H1 (cell line): ENCODE results near the gene E2F2. TPM values are rescaled to one million over a fixed set of nuclear protein-coding genes. Genes with fewer than 3 reads are reported as not detected.

Experiments
- CTCF ChIA-PET: fragments of 300-600 bp; sonication (Branson Sonifier 250); formaldehyde crosslinking; loops from one replicate; lab custom pipeline; 2021; ENCODE audit not compliant: partially characterized antibody; lab: Charles Lee
- POLR2A ChIA-PET: fragments of 300-600 bp; sonication (Branson Sonifier 250); formaldehyde crosslinking; loops from one replicate; lab custom pipeline; 2021; ENCODE audit warnings: inconsistent platforms; ENCODE audit not compliant: partially characterized antibody; lab: Charles Lee
- DNase-seq, 2 experiments: peaks; one replicate each; pipeline versions ENCODE4 v3.0.0 to v3.0.0-alpha.2; 2010 to 2022; ENCODE audit warnings: low spot score in 2 of 2, low read depth in 1 of 2, mixed read lengths in 1 of 2
- FAIRE-seq: peaks from 2 replicates; lab custom pipeline; 2011; peaks lifted over from hg19 to GRCh38; lab: Jason Lieb, UNC
- H2AFZ ChIP-seq: 2 replicates; pipeline ENCODE4 v1.8.1; 2012; ENCODE audit warnings: low read length, inconsistent platforms
- H2AK5ac ChIP-seq: 2 replicates; pipeline ENCODE4 v1.6.1; 2013; ENCODE audit warnings: low read depth, low read length
- H2BK120ac ChIP-seq: replicated peaks from 2 replicates; pipeline ENCODE3; 2013; ENCODE audit warnings: low read depth, low read length, inconsistent platforms
- H2BK12ac ChIP-seq: 2 replicates; pipeline ENCODE4 v1.6.1; 2013; ENCODE audit warnings: low read depth, low read length
- H2BK15ac ChIP-seq: 2 replicates; pipeline ENCODE4 v1.6.1; 2013; ENCODE audit warnings: low read length
- H2BK20ac ChIP-seq: 2 replicates; pipeline ENCODE4 v1.6.1; 2013; ENCODE audit warnings: low read length
- H2BK5ac ChIP-seq: 2 replicates; pipeline ENCODE4 v1.6.1; 2013; ENCODE audit warnings: low read depth, low read length
- H3K14ac ChIP-seq: 2 replicates; pipeline ENCODE4 v1.6.1; 2013; ENCODE audit warnings: inconsistent platforms; ENCODE audit not compliant: insufficient read length
- H3K18ac ChIP-seq: 2 replicates; pipeline ENCODE4 v1.6.1; 2013; ENCODE audit warnings: low read length; ENCODE audit errors: extremely low read depth
- H3K23ac ChIP-seq: 2 replicates; pipeline ENCODE4 v1.6.1; 2013; ENCODE audit warnings: inconsistent platforms; ENCODE audit not compliant: insufficient read length
- H3K23me2 ChIP-seq: 2 replicates; pipeline ENCODE4 v1.6.1; 2013; ENCODE audit warnings: low read depth, low read length
- H3K27ac ChIP-seq: 2 replicates; pipeline ENCODE4 v1.6.1; 2011; ENCODE audit warnings: low read depth, low read length, inconsistent platforms
- H3K27me3 ChIP-seq, 4 experiments: replicated peaks in 1 of 4; 1 replicate in 1 of 4; 2 replicates in 3 of 4; pipeline versions ENCODE4 v1.6.1 to v1.8.1; 2011 to 2013; ENCODE audit warnings: low read length in 3 of 4, mild to moderate bottlenecking in 3 of 4, inconsistent platforms in 2 of 4, mixed read lengths in 2 of 4, moderate library complexity in 1 of 4; ENCODE audit not compliant: control insufficient read depth in 3 of 4, insufficient read depth in 3 of 4; ENCODE audit errors: extremely low read depth in 1 of 4
- H3K36me3 ChIP-seq, 4 experiments: 2 replicates each; pipeline versions ENCODE4 v1.6.1 to v1.8.1; 2011 to 2013; ENCODE audit warnings: mild to moderate bottlenecking in 4 of 4, low read length in 3 of 4, moderate library complexity in 2 of 4, control low read depth in 1 of 4, inconsistent platforms in 1 of 4; ENCODE audit not compliant: insufficient read depth in 4 of 4, control insufficient read depth in 2 of 4
- H3K4ac ChIP-seq: replicated peaks from 2 replicates; pipeline ENCODE3; 2013; ENCODE audit warnings: low read length, low read depth, mixed read lengths, inconsistent platforms; ENCODE audit not compliant: insufficient read length
- H3K4me1 ChIP-seq, 4 experiments: replicated peaks in 1 of 4; 1 replicate in 1 of 4; 2 replicates in 3 of 4; pipeline versions ENCODE4 v1.6.1 to v1.8.1; 2011 to 2013; ENCODE audit warnings: low read length in 3 of 4, inconsistent platforms in 2 of 4, mixed read lengths in 1 of 4; ENCODE audit not compliant: insufficient read depth in 4 of 4, control insufficient read depth in 3 of 4
- H3K4me2 ChIP-seq, 2 experiments: 2 replicates each; pipeline versions ENCODE4 v1.6.1 to v1.8.1; 2011 to 2013; ENCODE audit warnings: low read depth in 2 of 2, low read length in 2 of 2, control low read depth in 1 of 2, inconsistent platforms in 1 of 2, mild to moderate bottlenecking in 1 of 2; ENCODE audit not compliant: insufficient read depth in 1 of 2
- H3K4me3 ChIP-seq, 4 experiments: fragments of 200-600, 300-600 bp in 1 of 4; sonication (generic), shearing (Covaris generic), sonication (Bioruptor Twin) in 1 of 4; 2 replicates each; pipeline versions ENCODE4 v1.5.1 to v1.8.1; 2011 to 2016; ENCODE audit warnings: low read length in 4 of 4, low read depth in 3 of 4, control low read depth in 2 of 4, inconsistent platforms in 2 of 4, mild to moderate bottlenecking in 2 of 4, mixed read lengths in 1 of 4, moderate library complexity in 1 of 4; ENCODE audit not compliant: insufficient read depth in 2 of 4; ENCODE audit errors: extremely low read depth in 1 of 4
- H3K56ac ChIP-seq: replicated peaks from 2 replicates; pipeline ENCODE3; 2013; ENCODE audit warnings: low read depth, mild to moderate bottlenecking, mixed read lengths, low read length, inconsistent platforms; ENCODE audit not compliant: insufficient read length
- H3K79me1 ChIP-seq: 2 replicates; pipeline ENCODE4 v1.6.1; 2013; ENCODE audit warnings: low read depth, low read length, control low read depth
- H3K79me2 ChIP-seq, 2 experiments: 2 replicates each; pipeline versions ENCODE4 v1.6.1 to v1.8.1; 2012 to 2013; ENCODE audit warnings: low read length in 2 of 2, mild to moderate bottlenecking in 2 of 2, inconsistent platforms in 1 of 2; ENCODE audit not compliant: insufficient read depth in 2 of 2, control insufficient read depth in 1 of 2
- H3K9ac ChIP-seq, 4 experiments: replicated peaks in 1 of 4; 1 replicate in 1 of 4; 2 replicates in 3 of 4; pipeline versions ENCODE4 v1.6.1 to v1.8.1; 2011 to 2013; ENCODE audit warnings: low read depth in 3 of 4, low read length in 3 of 4, control low read depth in 2 of 4, mild to moderate bottlenecking in 2 of 4, moderate library complexity in 2 of 4, inconsistent platforms in 1 of 4; ENCODE audit errors: extremely low read depth in 1 of 4
- H3K9me3 ChIP-seq, 2 experiments: 2 replicates each; pipeline versions ENCODE4 v1.6.1 to v1.8.1; 2012 to 2013; ENCODE audit warnings: mild to moderate bottlenecking in 2 of 2, moderate library complexity in 2 of 2, control low read depth in 1 of 2, inconsistent platforms in 1 of 2, low read depth in 1 of 2, low read length in 1 of 2, mixed read lengths in 1 of 2; ENCODE audit not compliant: insufficient read depth in 2 of 2
- H4K20me1 ChIP-seq, 2 experiments: replicated peaks in 1 of 2; 2 replicates each; pipeline versions ENCODE3 to v1.8.1; 2011 to 2013; ENCODE audit warnings: inconsistent platforms in 2 of 2, low read length in 2 of 2, mild to moderate bottlenecking in 1 of 2; ENCODE audit not compliant: insufficient read depth in 2 of 2, control insufficient read depth in 1 of 2
- H4K5ac ChIP-seq: 2 replicates; pipeline ENCODE4 v1.6.1; 2013; ENCODE audit warnings: low read length, low read depth, mixed read lengths, inconsistent platforms; ENCODE audit not compliant: insufficient read length
- H4K8ac ChIP-seq: 2 replicates; pipeline ENCODE4 v1.8.0; 2013; ENCODE audit warnings: mild to moderate bottlenecking, moderate library complexity, low read length, inconsistent platforms; ENCODE audit not compliant: insufficient read depth; ENCODE audit errors: extremely low read depth
- H4K91ac ChIP-seq: replicated peaks from 2 replicates; pipeline ENCODE3; 2013; ENCODE audit warnings: low read length, mixed read lengths, inconsistent platforms; ENCODE audit not compliant: insufficient read length
- BRCA1 ChIP-seq: IDR thresholded peaks from 2 replicates; pipeline ENCODE4 v1.6.1; 2012; ENCODE audit warnings: low read depth, low read length, improper control_type of control experiment
- CHD1 ChIP-seq: IDR thresholded peaks from 2 replicates; pipeline ENCODE4 v1.6.1; 2012; ENCODE audit warnings: low read depth, low read length, improper control_type of control experiment
- CREB1 ChIP-seq: IDR thresholded peaks from 2 replicates; pipeline ENCODE4 v1.6.1; 2012; ENCODE audit warnings: inconsistent platforms
- EZH2 ChIP-seq: fragments of 200-600 bp; sonication (generic); IDR thresholded peaks from 2 replicates; pipeline ENCODE4 v1.7.1; 2012; ENCODE audit warnings: low read depth, mild to moderate bottlenecking, moderate library complexity, low read length, inconsistent platforms; ENCODE audit not compliant: severe bottlenecking
- FOSL1 ChIP-seq: IDR thresholded peaks from 2 replicates; pipeline ENCODE4 v1.6.1; 2011; ENCODE audit warnings: mild to moderate bottlenecking, low read depth, low read length, moderate library complexity; ENCODE audit not compliant: insufficient read depth
- JUND ChIP-seq: IDR thresholded peaks from 2 replicates; pipeline ENCODE4 v1.6.1; 2011; ENCODE audit warnings: mild to moderate bottlenecking, improper control_type of control experiment, low read length
- KDM4A ChIP-seq: IDR thresholded peaks from one replicate; pipeline ENCODE4 v1.7.1; 2012; ENCODE audit warnings: low read depth, mild to moderate bottlenecking, moderate library complexity, low read length, inconsistent platforms; ENCODE audit not compliant: severe bottlenecking
- SAP30 ChIP-seq: fragments of 300-600 bp; sonication (generic); IDR thresholded peaks from 2 replicates; pipeline ENCODE4 v1.7.1; 2012; ENCODE audit warnings: low read length, moderate library complexity, mild to moderate bottlenecking, inconsistent platforms; ENCODE audit not compliant: insufficient read depth, insufficient replicate concordance
- SIX5 ChIP-seq: IDR thresholded peaks from 2 replicates; pipeline ENCODE4 v1.6.1; 2011; ENCODE audit warnings: mild to moderate bottlenecking, low read depth, low read length
- SP2 ChIP-seq: IDR thresholded peaks from 2 replicates; pipeline ENCODE4 v1.6.1; 2012; ENCODE audit warnings: mild to moderate bottlenecking, low read length, inconsistent platforms
- WGBS, 2 experiments: shearing (Covaris generic) in 1 of 2; methylation state at CpG; one replicate each; pipeline versions ENCODE4 v1.1.6 to v1.1.7; 2013 to 2015; ENCODE audit warnings: low lambda C conversion rate in 2 of 2, mixed read lengths in 2 of 2, inconsistent platforms in 1 of 2, low coverage in 1 of 2, missing lambda C conversion rate in 1 of 2; ENCODE audit not compliant: insufficient replicate concordance in 2 of 2, insufficient coverage in 1 of 2, insufficient read length in 1 of 2; ENCODE audit errors: extremely low coverage in 1 of 2, missing lambda C conversion rate in 1 of 2; 5-methylcytosine and 5-hydroxymethylcytosine counted together
- polyA plus RNA-seq, 7 experiments: library from polyadenylated mRNA; depleted of rRNA in 3 of 7; stranded (reverse) in 5 of 7; unstranded in 2 of 7; fragments of >200 nt in 5 of 7; fragments of 200-250 nt in 2 of 7; gene quantifications; 1 replicate in 5 of 7; 2 replicates in 1 of 7; 4 replicates in 1 of 7; pipeline versions ENCODE4 v1.2.1 to v1.2.3, GENCODE V29; 2011 to 2013; ENCODE audit warnings: missing spikeins in 2 of 7, mixed read lengths in 2 of 7
- total RNA-seq: library from RNA; stranded (reverse); fragmentation: NEBNext Ultra II Directional; extraction: Animal tissue kit (Norgen Biotek cat#: 25700); gene quantifications from 2 replicates; pipeline ENCODE4 v1.2.1, GENCODE V29; 2021
- TF ChIP-seq, protein P1 (sequence below): IDR thresholded peaks from 2 replicates; pipeline ENCODE4 v1.6.1; 2012; ENCODE audit warnings: low read length, inconsistent platforms
- TF ChIP-seq, protein P2 (sequence below): IDR thresholded peaks from 2 replicates; pipeline ENCODE4 v1.6.1; 2012; ENCODE audit warnings: inconsistent platforms

E2F2 gene
- total and polyA plus RNA-seq, 2 of the 8 experiments (the other 6 are each of a cell fraction or from before 2014, with no cell fraction given), result 1.8 to 7.0 TPM

DNA sequence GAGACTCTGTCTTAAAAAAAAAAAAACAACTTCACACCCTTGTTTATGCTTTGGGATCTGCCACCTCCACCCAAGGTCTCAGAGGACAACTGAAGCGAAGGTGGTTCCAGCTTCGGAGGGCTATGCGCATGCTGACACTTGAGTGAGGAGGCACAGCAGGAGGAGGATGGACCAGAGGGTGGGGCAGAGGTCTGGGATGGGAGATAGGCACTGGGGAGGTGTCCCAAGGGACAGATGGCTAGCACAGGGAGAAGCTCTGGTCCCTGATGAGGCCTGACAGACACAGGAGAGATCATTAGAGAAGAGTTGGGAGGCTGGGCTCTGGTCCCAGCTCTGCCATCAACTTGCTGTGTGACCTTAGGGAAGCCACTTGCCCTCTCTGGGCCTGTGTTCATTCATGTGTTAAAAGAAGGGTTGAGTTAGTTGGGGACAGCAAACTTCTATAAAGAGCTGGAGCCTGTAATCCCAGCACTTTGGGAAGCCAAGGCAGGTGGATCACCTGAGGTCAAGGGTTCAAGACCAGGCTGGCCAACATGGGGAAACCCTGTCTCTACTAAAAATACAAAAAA lies 16.8 kb downstream of the E2F2 start:
- H3K4me1 ChIP-seq, result no peaks in the 10 kb centered on the region
- no peaks in the 10 kb centered on the region for H3K9me3 ChIP-seq
- H3K56ac ChIP-seq, result no peak overlapping the region
- no peak overlapping the region for H3K9ac ChIP-seq
- H3K23me2 ChIP-seq, result no peaks in the 10 kb centered on the region; the same call in 1 of the 2 replicates
- H2BK15ac ChIP-seq, result no peak overlapping the region
- H3K4ac ChIP-seq, result no peak overlapping the region
- H3K79me2 ChIP-seq, result no peaks in the 10 kb centered on the region
- no peak overlapping the region for H2BK12ac ChIP-seq
- no peak overlapping the region for H3K23ac ChIP-seq
- no peaks in the 10 kb centered on the region for H3K79me1 ChIP-seq
- no peaks in the 10 kb centered on the region for H3K27me3 ChIP-seq
- CTCF ChIA-PET, result interaction anchor here (0.6 to 3.9 kb wide), 9 partner anchors 8 to 1588 kb away, joined by 3 to 34 read pairs (median 3); partner anchors contain the start of gene ASAP3
- no peak overlapping the region for H3K4me2 ChIP-seq
- peaks cover 0 to 12% (median 4%) of the 10 kb centered on the region in 4 experiments; a peak in 4 of 8 replicates for H3K36me3 ChIP-seq
- H2BK120ac ChIP-seq, result no peak overlapping the region
- no peak overlapping the region for H2AFZ ChIP-seq
- POLR2A ChIA-PET, result interaction anchor here (1.2 to 1.5 kb wide), 2 partner anchors 11 to 16 kb away, joined by 4 to 6 read pairs; no protein-coding TSS in a partner anchor
- H4K20me1 ChIP-seq, result peaks cover 0 to 4% of the 10 kb centered on the region in 2 experiments
- H4K8ac ChIP-seq, result no peak overlapping the region
- H3K27ac ChIP-seq, result no peak overlapping the region
- H2BK5ac ChIP-seq, result no peak overlapping the region
- WGBS, 2 experiments, result 98% methylated on average over 3 of the region's 3 CpGs; no CpG with 5 or more reads in 1 of the 2 experiments
- no peak overlapping the region for H3K14ac ChIP-seq
- DNase-seq (no peak), FAIRE-seq (no peak)
- no peak overlapping the region for H2BK20ac ChIP-seq
- no peak overlapping the region for H3K4me3 ChIP-seq
- H4K5ac ChIP-seq, result no peak overlapping the region
- no peak overlapping the region for H2AK5ac ChIP-seq
- H4K91ac ChIP-seq, result no peak overlapping the region
- no peak overlapping the region for H3K18ac ChIP-seq
- TF ChIP-seq SP2 (no peak), KDM4A (no peak), JUND (no peak), SAP30 (no peak), EZH2 (no peak), CREB1 (no peak), SIX5 (no peak), FOSL1 (no peak), CHD1 (no peak), BRCA1 (no peak)
- TF ChIP-seq, protein P1, sequence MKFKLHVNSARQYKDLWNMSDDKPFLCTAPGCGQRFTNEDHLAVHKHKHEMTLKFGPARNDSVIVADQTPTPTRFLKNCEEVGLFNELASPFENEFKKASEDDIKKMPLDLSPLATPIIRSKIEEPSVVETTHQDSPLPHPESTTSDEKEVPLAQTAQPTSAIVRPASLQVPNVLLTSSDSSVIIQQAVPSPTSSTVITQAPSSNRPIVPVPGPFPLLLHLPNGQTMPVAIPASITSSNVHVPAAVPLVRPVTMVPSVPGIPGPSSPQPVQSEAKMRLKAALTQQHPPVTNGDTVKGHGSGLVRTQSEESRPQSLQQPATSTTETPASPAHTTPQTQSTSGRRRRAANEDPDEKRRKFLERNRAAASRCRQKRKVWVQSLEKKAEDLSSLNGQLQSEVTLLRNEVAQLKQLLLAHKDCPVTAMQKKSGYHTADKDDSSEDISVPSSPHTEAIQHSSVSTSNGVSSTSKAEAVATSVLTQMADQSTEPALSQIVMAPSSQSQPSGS, result no peak
- TF ChIP-seq, protein P2, sequence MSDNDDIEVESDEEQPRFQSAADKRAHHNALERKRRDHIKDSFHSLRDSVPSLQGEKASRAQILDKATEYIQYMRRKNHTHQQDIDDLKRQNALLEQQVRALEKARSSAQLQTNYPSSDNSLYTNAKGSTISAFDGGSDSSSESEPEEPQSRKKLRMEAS, result no peak
